ENCODE measurements around the gene NMNAT2. TPM values are rescaled to one million over a fixed set of nuclear protein-coding genes. Genes with fewer than 3 reads are reported as not detected.
"Not testable (repeated sequence)": the region's sequence is repeated elsewhere in the genome, so short reads cannot be mapped to it uniquely, and the experiment has no call there.

Gene NMNAT2
- total and polyA plus RNA-seq, 4 experiments from 2014 or later = not detected

GRCh38 chr1:183241471-183241870 is 176.7 kb downstream of the NMNAT2 start:
- no peak for DNase-seq
- Mint-ChIP-seq H3K27me3 (peaks cover 6 to 7% of the 10 kb centered on the region in 2 donors), H3K4me3 (no peak overlapping the region), H3K27ac (no peak overlapping the region), H3K9me3 (peaks cover 0 to 2% (median 0%) of the 10 kb centered on the region in 8 donors), H3K4me1 (no peaks in the 10 kb centered on the region), H3K36me3 (no peaks in the 10 kb centered on the region)
- ChIA-PET POLR2A (ENCODE audit: partially characterized antibody) (no interaction called here), CTCF (ENCODE audit: partially characterized antibody) (no interaction called here)
- Histone ChIP-seq H3K9me3 (ENCODE audit: control insufficient read depth in 1 of 2, low read length in 2 of 2) (no peaks in the 10 kb centered on the region), H3K36me3 (ENCODE audit: insufficient read depth, low read length) (no peaks in the 10 kb centered on the region), H3K27ac (ENCODE audit: low read depth, low read length) (no peak overlapping the region), H3K4me1 (ENCODE audit: insufficient read depth, low read length) (no peaks in the 10 kb centered on the region), H3K27me3 (ENCODE audit: insufficient read depth, low read length) (no peaks in the 10 kb centered on the region), H3K4me3 (ENCODE audit: low read length in 2 of 2) (no peak overlapping the region)
- intact Hi-C loops (cut with micrococcal nuclease) = no loop called here

DNA sequence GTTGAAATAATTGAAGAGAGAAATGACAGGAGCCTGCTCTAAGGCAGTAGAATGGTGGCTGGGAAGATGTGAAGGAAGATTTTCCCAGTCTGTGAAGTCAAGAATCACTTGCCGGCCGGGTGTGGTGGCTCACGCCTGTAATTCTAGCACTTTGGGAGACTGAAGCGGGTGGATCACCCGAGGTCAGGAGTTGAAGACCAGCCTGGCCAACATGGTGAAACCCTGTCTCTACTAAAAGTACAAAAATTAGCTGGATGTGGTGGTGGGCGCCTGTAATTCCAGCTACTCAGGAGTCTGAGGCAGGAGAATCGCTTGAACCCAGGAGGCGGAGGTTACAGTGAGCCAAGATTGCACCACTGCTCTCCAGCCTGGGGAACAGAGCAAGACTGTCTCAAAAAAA is 177.3 kb downstream of the NMNAT2 start:
- POLR2A ChIA-PET (ENCODE audit: partially characterized antibody); H3K4me1 Mint-ChIP-seq; H3K4me3 Mint-ChIP-seq; H3K4me3 ChIP-seq (ENCODE audit: low read length in 2 of 2); DNase-seq; CTCF ChIA-PET (ENCODE audit: partially characterized antibody); H3K36me3 Mint-ChIP-seq; H3K27me3 Mint-ChIP-seq; H3K4me1 ChIP-seq (ENCODE audit: insufficient read depth, low read length); H3K27ac ChIP-seq (ENCODE audit: low read depth, low read length); H3K36me3 ChIP-seq (ENCODE audit: insufficient read depth, low read length); H3K9me3 ChIP-seq (ENCODE audit: control insufficient read depth in 1 of 2, low read length in 2 of 2); intact Hi-C loops (cut with micrococcal nuclease); H3K9me3 Mint-ChIP-seq; H3K27me3 ChIP-seq (ENCODE audit: insufficient read depth, low read length); H3K27ac Mint-ChIP-seq: not testable (repeated sequence)

DNA sequence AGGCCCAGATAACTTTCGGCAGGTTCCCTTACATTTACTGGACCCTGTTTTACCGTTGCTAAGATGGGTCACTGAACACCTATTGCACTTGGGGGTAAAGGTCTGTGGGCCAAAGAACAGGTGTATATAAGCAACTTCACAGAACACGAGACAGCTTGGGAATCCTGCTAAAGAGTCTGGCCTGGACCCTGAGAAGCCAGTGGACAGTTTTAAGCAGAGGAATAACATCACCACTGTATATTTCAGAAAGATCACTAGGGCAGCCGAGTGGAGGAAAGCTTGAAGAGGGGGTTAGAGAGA is 177.7 kb downstream of the NMNAT2 start:
- Histone ChIP-seq H3K4me3 (ENCODE audit: low read length in 2 of 2) (no peak overlapping the region), H3K9me3 (ENCODE audit: control insufficient read depth in 1 of 2, low read length in 2 of 2) (no peaks in the 10 kb centered on the region), H3K36me3 (ENCODE audit: insufficient read depth, low read length) (no peaks in the 10 kb centered on the region), H3K27me3 (ENCODE audit: insufficient read depth, low read length) (no peaks in the 10 kb centered on the region), H3K4me1 (ENCODE audit: insufficient read depth, low read length) (no peaks in the 10 kb centered on the region), H3K27ac (ENCODE audit: low read depth, low read length) (no peak overlapping the region)
- no peaks in the 10 kb centered on the region for H3K36me3 Mint-ChIP-seq
- H3K27ac Mint-ChIP-seq = no peak overlapping the region
- H3K27me3 Mint-ChIP-seq = peaks cover 3 to 4% of the 10 kb centered on the region in 2 donors
- ChIA-PET POLR2A (ENCODE audit: partially characterized antibody) (no interaction called here), CTCF (ENCODE audit: partially characterized antibody) (no interaction called here)
- H3K4me3 Mint-ChIP-seq = no peak overlapping the region
- H3K9me3 Mint-ChIP-seq = peaks cover 0 to 2% (median 0%) of the 10 kb centered on the region in 8 donors
- DNase-seq = no peak
- intact Hi-C loops (cut with micrococcal nuclease) = no loop called here
- no peaks in the 10 kb centered on the region for H3K4me1 Mint-ChIP-seq

GRCh38 chr1:183239793-183240525 is 178.2 kb downstream of the NMNAT2 start:
- H3K27ac Mint-ChIP-seq = no peak overlapping the region
- H3K4me3 Mint-ChIP-seq = no peak overlapping the region
- DNase-seq = no peak
- H3K4me1 Mint-ChIP-seq = no peaks in the 10 kb centered on the region
- POLR2A ChIA-PET (ENCODE audit: partially characterized antibody) = no interaction called here
- H3K36me3 Mint-ChIP-seq = no peaks in the 10 kb centered on the region
- H3K4me3 ChIP-seq (ENCODE audit: low read length in 2 of 2) = no peak overlapping the region
- H3K36me3 ChIP-seq (ENCODE audit: insufficient read depth, low read length) = no peaks in the 10 kb centered on the region
- peaks cover 3 to 5% of the 10 kb centered on the region in 2 donors for H3K27me3 Mint-ChIP-seq
- H3K27me3 ChIP-seq (ENCODE audit: insufficient read depth, low read length) = no peaks in the 10 kb centered on the region
- H3K4me1 ChIP-seq (ENCODE audit: insufficient read depth, low read length) = no peaks in the 10 kb centered on the region
- peaks cover 0 to 2% (median 0%) of the 10 kb centered on the region in 8 donors for H3K9me3 Mint-ChIP-seq
- intact Hi-C loops (cut with micrococcal nuclease) = no loop called here
- no peak overlapping the region for H3K27ac ChIP-seq (ENCODE audit: low read depth, low read length)
- CTCF ChIA-PET (ENCODE audit: partially characterized antibody) = no interaction called here
- H3K9me3 ChIP-seq (ENCODE audit: control insufficient read depth in 1 of 2, low read length in 2 of 2) = no peaks in the 10 kb centered on the region

DNA sequence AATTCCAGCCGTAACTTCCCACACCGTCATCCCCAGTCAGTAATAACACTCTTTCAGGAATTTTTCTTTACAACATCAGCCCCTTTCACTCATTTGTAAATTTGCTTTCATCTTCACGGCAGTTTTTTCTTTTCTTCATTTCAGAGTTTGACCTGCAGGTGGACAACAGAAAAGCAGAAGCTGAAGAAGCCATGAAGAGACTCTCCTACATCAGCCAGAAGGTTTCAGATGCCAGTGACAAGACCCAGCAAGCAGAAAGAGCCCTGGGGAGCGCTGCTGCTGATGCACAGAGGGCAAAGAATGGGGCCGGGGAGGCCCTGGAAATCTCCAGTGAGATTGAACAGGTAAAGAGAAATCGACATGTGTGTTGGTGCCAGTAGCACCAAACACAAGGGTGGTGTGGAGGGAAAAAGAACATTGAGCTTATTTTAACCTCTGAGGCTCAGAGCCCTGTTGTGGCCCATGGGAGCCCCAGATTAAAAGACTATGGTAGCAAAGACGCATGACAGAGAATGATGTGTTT is 178.9 kb downstream of the NMNAT2 start:
- intact Hi-C loops (cut with micrococcal nuclease) = no loop called here
- peaks cover 3 to 5% of the 10 kb centered on the region in 2 donors for H3K27me3 Mint-ChIP-seq
- DNase-seq = no peak
- H3K4me1 ChIP-seq (ENCODE audit: insufficient read depth, low read length) = no peaks in the 10 kb centered on the region
- no peak overlapping the region for H3K4me3 Mint-ChIP-seq
- no peaks in the 10 kb centered on the region for H3K27me3 ChIP-seq (ENCODE audit: insufficient read depth, low read length)
- no peaks in the 10 kb centered on the region for H3K9me3 ChIP-seq (ENCODE audit: control insufficient read depth in 1 of 2, low read length in 2 of 2)
- no peaks in the 10 kb centered on the region for H3K4me1 Mint-ChIP-seq
- H3K36me3 Mint-ChIP-seq = no peaks in the 10 kb centered on the region
- CTCF ChIA-PET (ENCODE audit: partially characterized antibody) = no interaction called here
- no peak overlapping the region for H3K27ac ChIP-seq (ENCODE audit: low read depth, low read length)
- no peak overlapping the region for H3K4me3 ChIP-seq (ENCODE audit: low read length in 2 of 2)
- H3K36me3 ChIP-seq (ENCODE audit: insufficient read depth, low read length) = no peaks in the 10 kb centered on the region
- POLR2A ChIA-PET (ENCODE audit: partially characterized antibody) = no interaction called here
- no peak overlapping the region for H3K27ac Mint-ChIP-seq
- peaks cover 0 to 2% (median 0%) of the 10 kb centered on the region in 8 donors for H3K9me3 Mint-ChIP-seq

DNA sequence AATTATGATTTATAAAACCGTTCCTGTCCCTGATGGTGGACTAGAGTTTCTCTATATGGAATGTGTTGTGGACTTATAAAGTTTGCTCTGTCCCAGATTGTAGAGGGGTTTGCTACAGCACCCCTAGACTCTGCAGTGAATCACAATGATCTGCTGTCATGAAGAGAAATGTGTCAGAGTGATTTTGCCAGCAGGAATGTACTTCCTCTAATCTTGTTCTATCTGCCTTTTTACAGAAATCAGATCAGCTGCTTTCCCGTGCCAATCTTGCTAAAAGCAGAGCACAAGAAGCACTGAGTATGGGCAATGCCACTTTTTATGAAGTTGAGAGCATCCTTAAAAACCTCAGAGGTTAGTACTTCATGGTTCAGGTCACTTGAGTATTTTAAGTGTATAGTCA is 180.1 kb downstream of the NMNAT2 start:
- POLR2A ChIA-PET (ENCODE audit: partially characterized antibody) = no interaction called here

GRCh38 chr1:183237046-183237445 is 181.1 kb downstream of the NMNAT2 start:
- Mint-ChIP-seq H3K27me3 (peaks cover 0 to 5% of the 10 kb centered on the region in 2 donors), H3K9me3 (no peaks in the 10 kb centered on the region), H3K4me3 (no peak overlapping the region), H3K4me1 (no peaks in the 10 kb centered on the region), H3K36me3 (no peaks in the 10 kb centered on the region), H3K27ac (no peak overlapping the region)
- Histone ChIP-seq H3K4me1 (ENCODE audit: insufficient read depth, low read length) (no peaks in the 10 kb centered on the region), H3K4me3 (ENCODE audit: low read length in 2 of 2) (no peak overlapping the region), H3K36me3 (ENCODE audit: insufficient read depth, low read length) (no peaks in the 10 kb centered on the region), H3K9me3 (ENCODE audit: control insufficient read depth in 1 of 2, low read length in 2 of 2) (no peaks in the 10 kb centered on the region), H3K27ac (ENCODE audit: low read depth, low read length) (no peak overlapping the region), H3K27me3 (ENCODE audit: insufficient read depth, low read length) (no peaks in the 10 kb centered on the region)
- no peak for DNase-seq
- ChIA-PET POLR2A (ENCODE audit: partially characterized antibody) (no interaction called here), CTCF (ENCODE audit: partially characterized antibody) (no interaction called here)
- intact Hi-C loops (cut with micrococcal nuclease) = no loop called here

More for the DNA sequence above, 180.1 kb downstream of the NMNAT2 start:
- Mint-ChIP-seq H3K27me3 (peaks cover 0 to 5% of the 10 kb centered on the region in 2 donors), H3K4me3 (no peak overlapping the region), H3K36me3 (no peaks in the 10 kb centered on the region), H3K9me3 (peaks cover 0 to 2% (median 0%) of the 10 kb centered on the region in 8 donors), H3K4me1 (no peaks in the 10 kb centered on the region), H3K27ac (no peak overlapping the region)
- no peak for DNase-seq
- CTCF ChIA-PET (ENCODE audit: partially characterized antibody) = no interaction called here
- Histone ChIP-seq H3K27me3 (ENCODE audit: insufficient read depth, low read length) (no peaks in the 10 kb centered on the region), H3K27ac (ENCODE audit: low read depth, low read length) (no peak overlapping the region), H3K36me3 (ENCODE audit: insufficient read depth, low read length) (no peaks in the 10 kb centered on the region), H3K4me1 (ENCODE audit: insufficient read depth, low read length) (no peaks in the 10 kb centered on the region), H3K9me3 (ENCODE audit: control insufficient read depth in 1 of 2, low read length in 2 of 2) (no peaks in the 10 kb centered on the region), H3K4me3 (ENCODE audit: low read length in 2 of 2) (no peak overlapping the region)
- intact Hi-C loops (cut with micrococcal nuclease) = no loop called here

All from CD4-positive, alpha-beta memory T cell (primary cell).